Left lung (tissue), 10 donors: ENCODE measurements around the gene DGKB. TPM values are rescaled to one million over a fixed set of nuclear protein-coding genes. Genes with fewer than 3 reads are reported as not detected.

Experiments
- ATAC-seq: fragments of 200-7000 bp; cut with Tn5 transposase; one replicate; pipeline ENCODE4 v1.9.1; 2020; ENCODE audit warnings: moderate library complexity
- DNase-seq, 4 donors: peaks; one replicate each; pipeline ENCODE4 v3.0.0-alpha.2; 2013 to 2020
- H3K27ac ChIP-seq, 2 donors: fragments of 200-600 bp; sonication (generic) in 1 of 2; one replicate each; pipeline versions ENCODE4 v1.5.0 to v1.8.0; 2020 to 2021
- H3K27me3 ChIP-seq, 2 donors: fragments of 200-600 bp; sonication (generic) in 1 of 2; one replicate each; pipeline versions ENCODE4 v1.5.0 to v1.8.0; 2020 to 2021
- H3K36me3 ChIP-seq, 2 donors: fragments of 200-600 bp; sonication (generic) in 1 of 2; one replicate each; pipeline versions ENCODE4 v1.5.0 to v1.8.0; 2020 to 2021
- H3K4me1 ChIP-seq, 2 donors: fragments of 200-600 bp; one replicate each; pipeline ENCODE4 v1.8.0; 2021
- H3K4me3 ChIP-seq, 2 donors: fragments of 200-600 bp; sonication (generic) in 1 of 2; one replicate each; pipeline versions ENCODE4 v1.5.0 to v1.8.0; 2020 to 2021; ENCODE audit warnings: mild to moderate bottlenecking in 1 of 2
- H3K9me3 ChIP-seq, 2 donors: fragments of 200-600 bp; sonication (generic) in 1 of 2; one replicate each; pipeline versions ENCODE4 v1.5.0 to v1.8.0; 2020 to 2021
- intact Hi-C, 2 donors: fragments of 100-400 bp; cut with DNase I; formaldehyde crosslinking; loops; one replicate each; pipeline versions ENCODE4 v1.11.2 to v1.14.2; 2022
- polyA plus RNA-seq, 6 donors: library from polyadenylated mRNA; unstranded; fragments of 120-200 nt; gene quantifications; one replicate each; pipeline ENCODE4 v1.2.1, GENCODE V29; 2013; ENCODE audit not compliant: insufficient read length in 6 of 6
- total RNA-seq, 2 donors: library from RNA; stranded (reverse); fragmentation: NEBNext Ultra II Directional; extraction: Animal tissue kit (Norgen Biotek cat#: 25700); gene quantifications; one replicate each; pipeline ENCODE4 v1.2.1, GENCODE V29; 2021
- TF ChIP-seq, protein P1 (sequence below), 2 donors: fragments of 200-600 bp; sonication (generic) in 1 of 2; IDR thresholded peaks; one replicate each; pipeline versions ENCODE4 v1.5.0 to v1.8.0; 2021; ENCODE audit warnings: antibody characterized with exemption in 2 of 2
- donor health status: DM: no; HTN: yes; CAD: no.
- donor health status: DM: no; HTN: no; CAD: no.

DGKB gene
- total and polyA plus RNA-seq, 8 donors = 0.15 to 0.31 (median 0.27) TPM; not detected in 1

DNA sequence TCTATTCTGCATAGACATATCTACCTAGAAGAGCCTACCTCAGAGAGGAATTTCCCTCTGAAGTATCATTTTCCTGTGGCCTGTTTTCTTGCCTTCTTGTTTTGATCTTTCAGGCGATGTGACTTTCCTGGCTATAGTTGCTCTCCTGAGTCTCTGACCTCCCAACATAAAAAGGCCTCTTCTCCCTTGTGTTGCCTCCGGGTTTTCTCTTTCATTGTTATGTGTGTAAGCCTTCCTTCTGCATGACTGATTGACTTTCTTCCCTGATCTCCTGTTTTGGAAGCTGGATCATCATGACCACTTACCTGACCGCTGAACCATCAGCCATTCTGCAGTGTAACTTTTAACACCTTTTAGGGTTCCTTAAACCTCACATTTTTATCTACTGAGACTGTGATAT lies 471.6 kb downstream of the DGKB start:
- TF ChIP-seq, protein P1, sequence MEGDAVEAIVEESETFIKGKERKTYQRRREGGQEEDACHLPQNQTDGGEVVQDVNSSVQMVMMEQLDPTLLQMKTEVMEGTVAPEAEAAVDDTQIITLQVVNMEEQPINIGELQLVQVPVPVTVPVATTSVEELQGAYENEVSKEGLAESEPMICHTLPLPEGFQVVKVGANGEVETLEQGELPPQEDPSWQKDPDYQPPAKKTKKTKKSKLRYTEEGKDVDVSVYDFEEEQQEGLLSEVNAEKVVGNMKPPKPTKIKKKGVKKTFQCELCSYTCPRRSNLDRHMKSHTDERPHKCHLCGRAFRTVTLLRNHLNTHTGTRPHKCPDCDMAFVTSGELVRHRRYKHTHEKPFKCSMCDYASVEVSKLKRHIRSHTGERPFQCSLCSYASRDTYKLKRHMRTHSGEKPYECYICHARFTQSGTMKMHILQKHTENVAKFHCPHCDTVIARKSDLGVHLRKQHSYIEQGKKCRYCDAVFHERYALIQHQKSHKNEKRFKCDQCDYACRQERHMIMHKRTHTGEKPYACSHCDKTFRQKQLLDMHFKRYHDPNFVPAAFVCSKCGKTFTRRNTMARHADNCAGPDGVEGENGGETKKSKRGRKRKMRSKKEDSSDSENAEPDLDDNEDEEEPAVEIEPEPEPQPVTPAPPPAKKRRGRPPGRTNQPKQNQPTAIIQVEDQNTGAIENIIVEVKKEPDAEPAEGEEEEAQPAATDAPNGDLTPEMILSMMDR (IDR thresholded peaks at IDR 0.05) = no peak
- no peaks in the 10 kb centered on the region for H3K9me3 ChIP-seq
- H3K27ac ChIP-seq = no peak overlapping the region
- ATAC-seq (no peak), DNase-seq (no peak)
- no peaks in the 10 kb centered on the region for H3K4me1 ChIP-seq
- no peaks in the 10 kb centered on the region for H3K36me3 ChIP-seq
- no peak overlapping the region for H3K4me3 ChIP-seq
- intact Hi-C loops = no loop called here
- H3K27me3 ChIP-seq = no peaks in the 10 kb centered on the region

DNA sequence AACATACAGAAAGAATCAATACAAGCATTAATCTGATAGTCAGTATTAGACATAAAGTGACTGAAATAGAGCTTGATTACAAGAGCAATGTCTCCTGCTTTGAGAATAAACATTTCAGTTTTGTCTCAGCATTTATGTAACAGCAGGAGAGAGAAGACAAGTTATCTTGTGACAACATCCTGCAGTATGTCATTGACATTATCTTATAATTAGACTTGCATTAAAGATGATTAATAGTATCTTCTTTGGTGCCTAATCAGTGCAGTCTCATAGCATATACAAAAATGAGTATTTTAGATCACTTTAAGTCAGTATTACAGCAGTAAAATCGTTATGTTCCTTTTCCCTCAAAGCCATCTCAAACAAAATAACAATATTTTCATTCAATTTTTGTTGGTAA lies 477.0 kb downstream of the DGKB start:
- DNase-seq = no peak
- intact Hi-C loops = no loop called here
- H3K27me3 ChIP-seq = no peaks in the 10 kb centered on the region
- no peaks in the 10 kb centered on the region for H3K4me1 ChIP-seq
- H3K27ac ChIP-seq = no peak overlapping the region
- ATAC-seq = no peak
- H3K9me3 ChIP-seq = no peaks in the 10 kb centered on the region
- TF ChIP-seq, protein P1 (IDR thresholded peaks at IDR 0.05) = no peak
- H3K4me3 ChIP-seq = no peak overlapping the region
- no peaks in the 10 kb centered on the region for H3K36me3 ChIP-seq

DNA sequence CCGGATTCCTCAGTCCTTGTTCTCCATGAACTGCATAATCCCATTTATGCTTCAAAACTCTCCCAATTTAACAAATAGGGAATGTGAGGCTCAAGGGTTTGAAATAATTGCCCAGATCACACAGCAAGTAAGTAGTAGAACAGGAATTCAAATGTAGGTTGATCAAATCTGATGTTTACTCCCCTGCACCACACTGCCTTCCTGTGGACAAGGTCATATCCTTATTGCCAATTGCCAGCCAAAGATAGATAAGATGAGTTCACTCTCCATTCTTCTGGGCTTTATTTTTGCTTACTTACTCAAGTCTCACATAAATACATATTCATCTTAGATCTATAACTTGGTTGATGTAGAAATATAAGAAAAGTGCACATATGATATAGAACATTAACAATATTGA lies 477.9 kb downstream of the DGKB start:
- no peak overlapping the region for H3K4me3 ChIP-seq
- no peak for ATAC-seq
- no peaks in the 10 kb centered on the region for H3K9me3 ChIP-seq
- H3K27me3 ChIP-seq = no peaks in the 10 kb centered on the region
- H3K4me1 ChIP-seq = no peaks in the 10 kb centered on the region
- DNase-seq = no peak
- intact Hi-C loops = no loop called here
- no peaks in the 10 kb centered on the region for H3K36me3 ChIP-seq
- H3K27ac ChIP-seq = no peak overlapping the region
- TF ChIP-seq, protein P1 (IDR thresholded peaks at IDR 0.05) = no peak

DNA sequence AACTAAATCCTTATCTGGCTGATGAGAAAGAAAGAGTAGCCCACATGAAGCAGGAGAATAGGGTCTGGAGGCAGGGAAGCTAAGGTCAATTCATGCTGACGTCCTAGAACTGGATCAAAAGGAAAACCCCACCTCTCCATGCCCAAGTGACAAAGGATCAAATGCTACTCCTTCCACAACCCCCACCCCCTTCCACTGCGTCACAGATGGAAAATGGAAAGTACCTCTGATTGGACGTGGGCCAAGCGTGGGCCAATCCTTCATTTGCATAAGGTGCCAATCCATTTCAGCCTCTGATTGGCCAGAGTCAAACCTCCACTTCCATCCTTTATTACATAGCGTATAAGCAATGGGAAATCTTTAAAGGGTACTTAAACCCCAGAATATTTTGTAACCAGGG lies 481.8 kb downstream of the DGKB start:
- intact Hi-C loops = no loop called here
- Histone ChIP-seq H3K27me3 (no peaks in the 10 kb centered on the region), H3K36me3 (no peaks in the 10 kb centered on the region), H3K4me3 (no peak overlapping the region), H3K4me1 (no peaks in the 10 kb centered on the region), H3K9me3 (no peaks in the 10 kb centered on the region), H3K27ac (no peak overlapping the region)
- TF ChIP-seq, protein P1 (IDR thresholded peaks at IDR 0.05) = no peak
- no peak for DNase-seq
- no peak for ATAC-seq

DNA sequence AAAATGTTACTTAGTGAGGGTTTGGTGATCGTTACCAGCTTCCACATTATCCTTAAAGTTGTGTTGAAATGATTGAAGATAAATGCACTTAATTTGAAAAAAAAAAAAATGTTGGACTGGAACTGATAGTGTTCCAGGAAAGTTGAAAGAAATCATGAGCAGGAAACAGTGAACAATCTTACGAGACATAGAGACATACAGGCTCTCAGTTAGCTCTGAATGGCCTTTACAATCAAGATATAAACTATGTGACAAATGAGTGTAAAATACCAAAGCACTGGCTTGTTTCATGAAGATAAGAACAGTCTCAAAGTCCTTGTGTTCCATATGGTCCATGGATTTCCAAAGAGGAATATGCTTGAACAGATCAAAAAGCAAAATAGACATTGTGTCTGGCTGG lies 483.0 kb downstream of the DGKB start:
- no peaks in the 10 kb centered on the region for H3K27me3 ChIP-seq
- no peaks in the 10 kb centered on the region for H3K36me3 ChIP-seq
- no peak overlapping the region for H3K4me3 ChIP-seq
- H3K4me1 ChIP-seq = no peaks in the 10 kb centered on the region
- intact Hi-C loops = no loop called here
- TF ChIP-seq, protein P1 (IDR thresholded peaks at IDR 0.05) = no peak
- H3K9me3 ChIP-seq = no peaks in the 10 kb centered on the region
- H3K27ac ChIP-seq = no peak overlapping the region
- DNase-seq (peak in 2 of 4 donors; percentile 51 to 64), ATAC-seq (no peak)
